Measurements from ENCODE around the gene DAB2IP. TPM values are rescaled to one million over a fixed set of nuclear protein-coding genes. Genes with fewer than 3 reads are reported as not detected.
A peak's percentile ranks its signal among the peaks of the same experiment; 100 is the strongest.

Gene DAB2IP
- polyA plus RNA-seq, 1 donor from 2014 or later, result not detected

- H3K36me3 Mint-ChIP-seq, result no peaks in the 10 kb centered on the region
These were observed 63.4 kb downstream of the DAB2IP start for GRCh38 chr9:121714873-121715272.

GRCh38 chr9:121717141-121717991 is 65.9 kb downstream of the DAB2IP start:
- no peaks in the 10 kb centered on the region for H3K4me1 Mint-ChIP-seq
- H3K4me3 Mint-ChIP-seq, result no peak overlapping the region
- no peaks in the 10 kb centered on the region for H3K36me3 Mint-ChIP-seq
- no peaks in the 10 kb centered on the region for H3K9me3 Mint-ChIP-seq
- no peak overlapping the region for H3K27ac Mint-ChIP-seq
- H3K27me3 Mint-ChIP-seq, result peaks cover 3% of the 10 kb centered on the region

More at GRCh38 chr9:121714873-121715272, 63.4 kb downstream of the DAB2IP start:
- Mint-ChIP-seq H3K9me3 (no peaks in the 10 kb centered on the region), H3K4me3 (no peak overlapping the region), H3K27ac (no peak overlapping the region), H3K4me1 (no peaks in the 10 kb centered on the region), H3K27me3 (peaks cover 3% of the 10 kb centered on the region)

GRCh38 chr9:121718084-121718483 is 66.7 kb downstream of the DAB2IP start:
- Mint-ChIP-seq H3K27me3 (peaks cover 3% of the 10 kb centered on the region), H3K27ac (no peak overlapping the region), H3K4me1 (no peaks in the 10 kb centered on the region), H3K4me3 (no peak overlapping the region), H3K9me3 (no peaks in the 10 kb centered on the region), H3K36me3 (no peaks in the 10 kb centered on the region)

GRCh38 chr9:121718501-121718900 is 67.1 kb downstream of the DAB2IP start:
- no peak overlapping the region for H3K4me3 Mint-ChIP-seq
- H3K36me3 Mint-ChIP-seq, result no peaks in the 10 kb centered on the region

GRCh38 chr9:121720311-121721057 is 69.0 kb downstream of the DAB2IP start:
- Mint-ChIP-seq H3K27ac (peak overlapping the region in 1 of 3 donors; percentile 7), H3K27me3 (peaks cover 5% of the 10 kb centered on the region), H3K4me3 (no peak overlapping the region), H3K9me3 (no peaks in the 10 kb centered on the region), H3K36me3 (no peaks in the 10 kb centered on the region), H3K4me1 (no peaks in the 10 kb centered on the region)

More at GRCh38 chr9:121718501-121718900, 67.1 kb downstream of the DAB2IP start:
- no peak overlapping the region for H3K27ac Mint-ChIP-seq
- H3K4me1 Mint-ChIP-seq, result no peaks in the 10 kb centered on the region
- H3K27me3 Mint-ChIP-seq, result peaks cover 3% of the 10 kb centered on the region
- H3K9me3 Mint-ChIP-seq, result no peaks in the 10 kb centered on the region

GRCh38 chr9:121721058-121721350 is 69.6 kb downstream of the DAB2IP start:
- Mint-ChIP-seq H3K27me3 (peaks cover 5% of the 10 kb centered on the region), H3K9me3 (no peaks in the 10 kb centered on the region), H3K27ac (no peak overlapping the region), H3K4me1 (no peaks in the 10 kb centered on the region), H3K36me3 (no peaks in the 10 kb centered on the region), H3K4me3 (no peak overlapping the region)

GRCh38 chr9:121721770-121722169 is 70.3 kb downstream of the DAB2IP start:
- no peaks in the 10 kb centered on the region for H3K9me3 Mint-ChIP-seq
- no peaks in the 10 kb centered on the region for H3K36me3 Mint-ChIP-seq
- H3K27me3 Mint-ChIP-seq, result peaks cover 5% of the 10 kb centered on the region
- no peak overlapping the region for H3K27ac Mint-ChIP-seq
- no peak overlapping the region for H3K4me3 Mint-ChIP-seq
- no peaks in the 10 kb centered on the region for H3K4me1 Mint-ChIP-seq

- H3K27ac Mint-ChIP-seq, result no peak overlapping the region
- H3K4me3 Mint-ChIP-seq, result no peak overlapping the region
- no peaks in the 10 kb centered on the region for H3K9me3 Mint-ChIP-seq
- peaks cover 1% of the 10 kb centered on the region for H3K27me3 Mint-ChIP-seq
- H3K36me3 Mint-ChIP-seq, result no peaks in the 10 kb centered on the region
- peaks cover 0 to 2% (median 0%) of the 10 kb centered on the region in 3 donors for H3K4me1 Mint-ChIP-seq
These were observed 73.8 kb downstream of the DAB2IP start for GRCh38 chr9:121725008-121725775.

- Mint-ChIP-seq H3K9me3 (no peaks in the 10 kb centered on the region), H3K27me3 (peaks cover 1% of the 10 kb centered on the region), H3K36me3 (no peaks in the 10 kb centered on the region), H3K4me3 (no peak overlapping the region), H3K4me1 (peaks cover 0 to 2% (median 0%) of the 10 kb centered on the region in 3 donors), H3K27ac (no peak overlapping the region)
These were observed 76.0 kb downstream of the DAB2IP start for GRCh38 chr9:121727295-121728020.

GRCh38 chr9:121728916-121729315 is 77.5 kb downstream of the DAB2IP start:
- no peak overlapping the region for H3K4me3 Mint-ChIP-seq
- H3K27ac Mint-ChIP-seq, result no peak overlapping the region
- no peaks in the 10 kb centered on the region for H3K9me3 Mint-ChIP-seq
- peaks cover 0 to 2% (median 0%) of the 10 kb centered on the region in 3 donors for H3K4me1 Mint-ChIP-seq
- H3K36me3 Mint-ChIP-seq, result peaks cover 2% of the 10 kb centered on the region
- H3K27me3 Mint-ChIP-seq, result peaks cover 1% of the 10 kb centered on the region

- Mint-ChIP-seq H3K4me3 (no peak overlapping the region), H3K27me3 (peaks cover 3% of the 10 kb centered on the region), H3K4me1 (peaks cover 0 to 2% (median under 1%) of the 10 kb centered on the region in 3 donors), H3K9me3 (no peaks in the 10 kb centered on the region), H3K27ac (no peak overlapping the region), H3K36me3 (peaks cover 2% of the 10 kb centered on the region)
These were observed 78.5 kb downstream of the DAB2IP start for GRCh38 chr9:121729769-121730562.

- Mint-ChIP-seq H3K9me3 (no peaks in the 10 kb centered on the region), H3K4me3 (no peak overlapping the region), H3K36me3 (peaks cover 2% of the 10 kb centered on the region), H3K27me3 (peaks cover 14% of the 10 kb centered on the region), H3K4me1 (peaks cover 0 to 4% (median 4%) of the 10 kb centered on the region in 3 donors), H3K27ac (no peak overlapping the region)
These were observed 79.7 kb downstream of the DAB2IP start for GRCh38 chr9:121731090-121731489.

- Mint-ChIP-seq H3K4me1 (peaks cover 0 to 8% (median 7%) of the 10 kb centered on the region in 3 donors), H3K9me3 (no peaks in the 10 kb centered on the region), H3K27me3 (peaks cover 19% of the 10 kb centered on the region), H3K27ac (no peak overlapping the region), H3K36me3 (peaks cover 2% of the 10 kb centered on the region), H3K4me3 (no peak overlapping the region)
These were observed 80.5 kb downstream of the DAB2IP start for GRCh38 chr9:121731919-121732318.

- peaks cover 2% of the 10 kb centered on the region for H3K36me3 Mint-ChIP-seq
- H3K27me3 Mint-ChIP-seq, result peaks cover 22% of the 10 kb centered on the region
- no peak overlapping the region for H3K27ac Mint-ChIP-seq
- no peak overlapping the region for H3K4me3 Mint-ChIP-seq
- no peaks in the 10 kb centered on the region for H3K9me3 Mint-ChIP-seq
- peaks cover 0 to 8% (median 7%) of the 10 kb centered on the region in 3 donors for H3K4me1 Mint-ChIP-seq
These were observed 81.0 kb downstream of the DAB2IP start for GRCh38 chr9:121732389-121732788.

Measured in IgD-negative memory B cell (primary cell).